WTC11 (cell line): ENCODE results near the gene ZNF648.

ENCODE experiments used
- TF ChIP-seq, protein P1 (sequence below): sonication (generic); formaldehyde crosslinking; conservative IDR thresholded peaks from 2 replicates; pipeline ENCODE4 v1.8.1; 2022; ENCODE audit warnings: mild to moderate bottlenecking, missing genetic modification reagents
- TF ChIP-seq, protein P2 (sequence below): fragments of 200-600 bp; IDR thresholded peaks from 2 replicates; pipeline ENCODE4 v1.8.0; 2022; ENCODE audit warnings: antibody characterized with exemption

DNA sequence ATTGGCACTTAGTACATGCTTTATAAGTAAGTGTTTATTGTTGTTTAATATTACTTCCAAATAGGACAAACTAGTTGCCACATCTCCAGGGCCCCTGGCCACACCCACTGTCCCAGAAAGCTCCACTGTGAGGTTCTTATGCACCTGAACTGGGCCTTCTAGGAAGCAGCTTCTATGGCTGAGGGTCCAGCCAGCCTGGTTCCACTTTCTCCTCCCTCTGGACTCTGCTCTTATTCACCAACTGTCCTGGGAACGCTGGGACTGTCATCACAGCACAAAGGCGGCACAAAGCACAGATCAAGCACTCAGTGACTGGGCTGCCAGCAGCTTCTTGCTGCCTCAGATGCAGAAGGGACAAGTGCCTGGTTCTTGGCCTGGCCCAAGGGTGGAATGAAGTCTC, 29.6 kb upstream of the ZNF648 start:
- TF ChIP-seq, protein P1, sequence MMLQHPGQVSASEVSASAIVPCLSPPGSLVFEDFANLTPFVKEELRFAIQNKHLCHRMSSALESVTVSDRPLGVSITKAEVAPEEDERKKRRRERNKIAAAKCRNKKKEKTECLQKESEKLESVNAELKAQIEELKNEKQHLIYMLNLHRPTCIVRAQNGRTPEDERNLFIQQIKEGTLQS (CRISPR knock-in tag) = no peak
- TF ChIP-seq, protein P2, sequence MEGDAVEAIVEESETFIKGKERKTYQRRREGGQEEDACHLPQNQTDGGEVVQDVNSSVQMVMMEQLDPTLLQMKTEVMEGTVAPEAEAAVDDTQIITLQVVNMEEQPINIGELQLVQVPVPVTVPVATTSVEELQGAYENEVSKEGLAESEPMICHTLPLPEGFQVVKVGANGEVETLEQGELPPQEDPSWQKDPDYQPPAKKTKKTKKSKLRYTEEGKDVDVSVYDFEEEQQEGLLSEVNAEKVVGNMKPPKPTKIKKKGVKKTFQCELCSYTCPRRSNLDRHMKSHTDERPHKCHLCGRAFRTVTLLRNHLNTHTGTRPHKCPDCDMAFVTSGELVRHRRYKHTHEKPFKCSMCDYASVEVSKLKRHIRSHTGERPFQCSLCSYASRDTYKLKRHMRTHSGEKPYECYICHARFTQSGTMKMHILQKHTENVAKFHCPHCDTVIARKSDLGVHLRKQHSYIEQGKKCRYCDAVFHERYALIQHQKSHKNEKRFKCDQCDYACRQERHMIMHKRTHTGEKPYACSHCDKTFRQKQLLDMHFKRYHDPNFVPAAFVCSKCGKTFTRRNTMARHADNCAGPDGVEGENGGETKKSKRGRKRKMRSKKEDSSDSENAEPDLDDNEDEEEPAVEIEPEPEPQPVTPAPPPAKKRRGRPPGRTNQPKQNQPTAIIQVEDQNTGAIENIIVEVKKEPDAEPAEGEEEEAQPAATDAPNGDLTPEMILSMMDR = no peak
